HG03280 (cell line): Measurements from ENCODE around the gene KIF6.

Source experiments
- ATAC-seq: cut with Tn5 transposase; IDR thresholded peaks from one replicate; pipeline ENCODE4 v1.9.1; 2021; ENCODE audit warnings: mild to moderate bottlenecking, moderate library complexity; ENCODE audit not compliant: unreplicated experiment

Gene KIF6

GRCh38 chr6:39357998-39358686 lies 367.1 kb downstream of the KIF6 start:
- no peak for ATAC-seq

GRCh38 chr6:39353698-39354315 lies 371.4 kb downstream of the KIF6 start:
- no peak for ATAC-seq

GRCh38 chr6:39350723-39351505 lies 374.3 kb downstream of the KIF6 start:
- ATAC-seq = no peak

- ATAC-seq = no peak
Measured at GRCh38 chr6:39348740-39349139, 376.5 kb downstream of the KIF6 start.

- ATAC-seq = peak; percentile 58
Measured at GRCh38 chr6:39347906-39348585, 377.2 kb downstream of the KIF6 start.

GRCh38 chr6:39347206-39347605 lies 378.0 kb downstream of the KIF6 start:
- ATAC-seq = no peak

- no peak for ATAC-seq
Measured at GRCh38 chr6:39344821-39345280, 380.4 kb downstream of the KIF6 start.

GRCh38 chr6:39343396-39343870 lies 381.8 kb downstream of the KIF6 start:
- ATAC-seq = no peak

GRCh38 chr6:39342692-39343395 lies 382.4 kb downstream of the KIF6 start:
- no peak for ATAC-seq

- no peak for ATAC-seq
Measured at GRCh38 chr6:39341937-39342336, 383.3 kb downstream of the KIF6 start.

- no peak for ATAC-seq
Measured at GRCh38 chr6:39341352-39341751, 383.9 kb downstream of the KIF6 start.

- ATAC-seq = no peak
Measured at GRCh38 chr6:39339868-39340550, 385.2 kb downstream of the KIF6 start.

GRCh38 chr6:39339096-39339867 lies 385.9 kb downstream of the KIF6 start:
- no peak for ATAC-seq

- no peak for ATAC-seq
Measured at GRCh38 chr6:39338397-39338796, 386.8 kb downstream of the KIF6 start.

GRCh38 chr6:39335780-39336545 lies 389.2 kb downstream of the KIF6 start:
- no peak for ATAC-seq

- ATAC-seq = no peak
Measured at GRCh38 chr6:39333644-39334438, 391.4 kb downstream of the KIF6 start.

- no peak for ATAC-seq
Measured at GRCh38 chr6:39330476-39330875, 394.7 kb downstream of the KIF6 start.

GRCh38 chr6:39330057-39330456 lies 395.2 kb downstream of the KIF6 start:
- ATAC-seq = peak; percentile 65
